ENCODE measurements around the gene MDP1.

MDP1 gene

DNA sequence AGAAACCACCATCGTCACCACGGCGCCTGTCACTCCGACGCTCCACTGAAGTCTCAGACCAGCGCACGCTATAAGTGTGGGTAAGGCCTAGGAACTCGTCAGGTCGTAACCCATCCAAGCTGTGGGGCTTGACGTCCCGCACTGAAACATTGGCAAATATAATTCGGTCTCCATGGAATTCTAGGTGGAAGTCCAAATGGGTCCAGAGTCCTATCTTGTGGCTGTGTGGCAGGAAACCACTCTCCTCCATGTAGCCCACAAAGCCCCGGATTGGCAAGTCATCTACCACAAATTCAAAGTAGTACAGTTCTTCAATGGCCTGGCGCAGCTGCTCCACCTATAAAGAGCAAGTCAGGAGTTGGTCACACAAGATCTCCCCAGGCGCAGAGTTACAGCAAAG, 22.9 kb downstream of the MDP1 start:
- TF ChIP-seq, protein P1, sequence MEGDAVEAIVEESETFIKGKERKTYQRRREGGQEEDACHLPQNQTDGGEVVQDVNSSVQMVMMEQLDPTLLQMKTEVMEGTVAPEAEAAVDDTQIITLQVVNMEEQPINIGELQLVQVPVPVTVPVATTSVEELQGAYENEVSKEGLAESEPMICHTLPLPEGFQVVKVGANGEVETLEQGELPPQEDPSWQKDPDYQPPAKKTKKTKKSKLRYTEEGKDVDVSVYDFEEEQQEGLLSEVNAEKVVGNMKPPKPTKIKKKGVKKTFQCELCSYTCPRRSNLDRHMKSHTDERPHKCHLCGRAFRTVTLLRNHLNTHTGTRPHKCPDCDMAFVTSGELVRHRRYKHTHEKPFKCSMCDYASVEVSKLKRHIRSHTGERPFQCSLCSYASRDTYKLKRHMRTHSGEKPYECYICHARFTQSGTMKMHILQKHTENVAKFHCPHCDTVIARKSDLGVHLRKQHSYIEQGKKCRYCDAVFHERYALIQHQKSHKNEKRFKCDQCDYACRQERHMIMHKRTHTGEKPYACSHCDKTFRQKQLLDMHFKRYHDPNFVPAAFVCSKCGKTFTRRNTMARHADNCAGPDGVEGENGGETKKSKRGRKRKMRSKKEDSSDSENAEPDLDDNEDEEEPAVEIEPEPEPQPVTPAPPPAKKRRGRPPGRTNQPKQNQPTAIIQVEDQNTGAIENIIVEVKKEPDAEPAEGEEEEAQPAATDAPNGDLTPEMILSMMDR (conservative IDR thresholded peaks at IDR 0.05; ENCODE audit: low read depth, low read length) = no peak
- H3K4me3 ChIP-seq (ENCODE audit: low read length) = no peak overlapping the region
- no peak for DNase-seq (ENCODE audit: low read depth)

DNA sequence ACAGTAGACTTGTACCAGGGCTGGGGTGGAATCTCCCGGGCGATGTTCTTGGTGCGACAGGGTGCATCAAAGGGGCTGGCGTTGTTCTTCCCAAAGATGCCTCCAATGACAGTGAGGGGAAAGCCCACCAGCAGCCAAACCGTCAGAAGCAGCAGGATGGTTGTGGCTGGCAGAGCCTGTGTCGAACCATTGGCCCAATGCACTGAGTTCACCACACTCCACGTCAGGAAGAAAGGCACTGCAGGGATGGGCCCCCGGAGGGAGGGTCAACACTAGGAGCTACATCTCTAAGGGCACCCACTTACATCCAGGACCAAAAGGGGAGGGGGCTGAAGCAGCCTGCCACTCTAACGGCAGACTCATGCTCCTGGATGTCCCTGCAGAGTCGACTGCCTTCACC, 25.4 kb downstream of the MDP1 start:
- TF ChIP-seq, protein P1 (conservative IDR thresholded peaks at IDR 0.05; ENCODE audit: low read depth, low read length) = no peak

DNA sequence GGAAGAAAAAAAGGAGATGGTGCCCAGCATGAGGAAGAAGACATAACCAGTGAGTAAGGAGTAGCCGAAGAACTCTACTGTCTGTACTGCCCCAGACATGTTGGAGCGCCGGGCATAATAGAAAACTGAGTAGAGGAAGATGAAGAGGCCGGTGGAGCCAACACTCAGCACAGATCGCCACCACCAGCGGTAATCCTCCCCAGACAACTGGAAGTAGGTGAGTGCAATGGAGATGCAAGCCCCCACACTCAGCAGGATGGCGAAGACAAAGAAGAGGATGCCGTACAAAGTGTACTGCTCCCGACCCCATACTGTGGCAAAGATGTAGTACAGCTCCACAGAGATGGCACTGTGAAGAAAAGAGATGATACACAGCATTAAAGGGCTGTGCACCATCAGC, 26.4 kb downstream of the MDP1 start:
- TF ChIP-seq, protein P1 (conservative IDR thresholded peaks at IDR 0.05; ENCODE audit: low read depth, low read length) = no peak
- no peak overlapping the region for H3K4me3 ChIP-seq (ENCODE audit: low read length)
- no peak for DNase-seq (ENCODE audit: low read depth)

More for the DNA sequence above, 25.4 kb downstream of the MDP1 start:
- DNase-seq (ENCODE audit: low read depth) = no peak
- H3K4me3 ChIP-seq (ENCODE audit: low read length) = no peak overlapping the region

DNA sequence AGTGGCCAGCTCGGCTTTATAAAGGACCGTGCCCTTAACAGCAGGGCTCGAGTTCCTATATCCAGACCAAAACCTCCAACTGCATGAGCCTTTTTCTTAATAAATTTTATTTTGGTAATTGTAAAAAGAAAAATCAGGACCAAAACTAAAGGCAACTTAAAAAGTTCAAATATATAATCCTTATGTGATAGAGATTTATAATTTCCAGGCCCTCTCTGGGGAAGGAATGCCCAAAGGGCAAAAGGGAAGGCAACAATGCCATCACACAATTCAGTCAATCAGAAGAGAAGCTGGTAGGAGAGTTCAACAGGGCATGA, 26.8 kb downstream of the MDP1 start:
- DNase-seq (ENCODE audit: low read depth) = no peak
- peak overlapping the region; percentile 78 for H3K4me3 ChIP-seq (ENCODE audit: low read length)
- TF ChIP-seq, protein P1 (conservative IDR thresholded peaks at IDR 0.05; ENCODE audit: low read depth, low read length) = no peak

DNA sequence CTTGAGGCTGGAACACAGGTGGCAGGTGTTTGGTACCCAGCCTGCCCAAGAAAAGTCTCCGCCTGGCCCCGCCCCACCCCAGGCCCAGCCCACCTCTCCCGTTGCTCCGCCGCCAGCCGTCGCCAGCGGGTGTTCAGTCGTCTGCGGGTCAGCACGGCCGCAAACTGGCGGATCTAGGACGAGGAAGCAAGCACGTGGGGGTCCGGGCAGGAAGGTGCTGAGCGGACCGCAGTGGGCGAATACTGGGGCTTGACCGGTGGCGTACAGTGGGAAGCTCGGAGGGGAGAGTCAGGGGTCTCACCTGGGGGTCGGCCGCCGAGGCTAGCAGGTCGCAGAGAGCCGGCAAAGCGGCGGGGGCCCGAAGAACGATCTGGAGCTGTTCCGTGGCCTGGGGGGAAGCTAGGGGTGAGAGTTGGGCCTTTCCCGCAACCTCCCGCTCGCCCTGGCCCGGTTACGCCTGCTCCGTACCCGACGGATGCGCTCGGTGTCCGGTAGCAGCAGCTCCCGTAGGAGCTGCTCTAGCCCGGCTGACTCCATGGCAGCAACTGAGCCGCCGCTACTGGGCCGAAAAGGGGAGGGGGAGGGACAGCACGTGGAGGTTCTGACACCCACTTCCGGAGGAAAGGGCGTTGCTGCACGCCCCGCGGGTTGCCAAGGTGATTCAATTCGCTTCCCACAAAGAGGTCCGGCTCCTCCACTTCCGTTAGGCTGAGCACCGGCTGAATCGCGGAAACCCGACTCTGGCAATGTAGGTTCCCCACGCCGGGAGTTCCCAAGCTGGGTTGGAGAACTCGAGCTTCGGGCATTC, 27.4 kb downstream of the MDP1 start, which contains the start of gene IPO4:
Gene IPO4 (minus strand): TSS at position 566 of the 808 bp plus-strand sequence. CDS start 29 bp downstream, at position 537.
- peak within 1 kb of the TSS; percentile 78 for H3K4me3 ChIP-seq (ENCODE audit: low read length)
- TF ChIP-seq, protein P1 (conservative IDR thresholded peaks at IDR 0.05; ENCODE audit: low read depth, low read length) = no peak
- DNase-seq (ENCODE audit: low read depth) = peak; percentile 92

DNA sequence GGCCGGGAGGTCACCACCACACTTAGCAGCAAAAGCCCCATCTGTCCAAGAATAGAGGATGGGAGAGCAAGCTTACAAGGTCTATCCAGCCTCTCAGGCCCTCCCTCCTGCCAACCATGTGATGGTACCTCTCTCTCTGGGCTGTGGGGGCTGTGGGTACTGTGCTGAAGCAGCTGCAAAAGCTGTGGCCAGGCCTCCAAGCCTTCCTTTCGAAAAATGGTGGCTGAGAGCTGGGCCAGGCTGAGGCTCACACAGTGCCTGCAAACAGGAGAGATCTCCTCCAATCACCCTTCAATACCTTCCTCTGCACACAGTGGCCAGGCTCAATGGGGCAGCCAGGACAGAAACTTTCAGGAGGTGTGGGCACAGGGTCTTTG, 28.3 kb downstream of the MDP1 start:
- TF ChIP-seq, protein P1 (conservative IDR thresholded peaks at IDR 0.05; ENCODE audit: low read depth, low read length) = no peak
- no peak for DNase-seq (ENCODE audit: low read depth)
- H3K4me3 ChIP-seq (ENCODE audit: low read length) = peak overlapping the region; percentile 78

All from retinal pigment epithelial cell (primary cell).